Uterus (tissue), 4 donors: ENCODE data around the gene VRK3. TPM values are rescaled to one million over a fixed set of nuclear protein-coding genes. Genes with fewer than 3 reads are reported as not detected.

Experiments used
- DNase-seq, 2 donors: peaks; one replicate each; pipeline ENCODE4 v3.0.0-alpha.2; 2019 to 2020
- H3K27ac ChIP-seq, 2 donors: fragments of 200-600 bp; sonication (generic); 1 replicate in 1 of 2; 2 replicates in 1 of 2; pipeline ENCODE4 v1.5.1; 2016 to 2018
- H3K27me3 ChIP-seq, 2 donors: fragments of 200-600 bp; sonication (generic); one replicate each; pipeline ENCODE4 v1.5.1; 2018 to 2019; ENCODE audit warnings: control low read depth in 1 of 2
- H3K36me3 ChIP-seq, 2 donors: fragments of 200-600 bp; sonication (generic); one replicate each; pipeline ENCODE4 v1.5.1; 2019; ENCODE audit warnings: control low read depth in 1 of 2
- H3K4me1 ChIP-seq, 2 donors: fragments of 200-600 bp; sonication (generic); one replicate each; pipeline ENCODE4 v1.5.1; 2018 to 2019; ENCODE audit warnings: control low read depth in 1 of 2
- H3K4me3 ChIP-seq, 2 donors: fragments of 200-600 bp; sonication (generic); 1 replicate in 1 of 2; 2 replicates in 1 of 2; pipeline ENCODE4 v1.5.1; 2018 to 2019; ENCODE audit warnings: mild to moderate bottlenecking in 1 of 2
- H3K9me3 ChIP-seq, 2 donors: fragments of 200-600 bp; sonication (generic); one replicate each; pipeline ENCODE4 v1.5.1; 2019; ENCODE audit warnings: control low read depth in 1 of 2
- CTCF ChIP-seq, 4 experiments: fragments of 200-600 bp in 2 of 4; fragments of 450-650 bp in 2 of 4; sonication (generic) in 2 of 4; IDR thresholded peaks; one replicate each; pipeline ENCODE4 v1.5.1; 2016 to 2019; ENCODE audit warnings: antibody characterized with exemption in 4 of 4, mild to moderate bottlenecking in 2 of 4, moderate library complexity in 1 of 4
- POLR2A ChIP-seq, 2 donors: fragments of 450-650 bp; IDR thresholded peaks; one replicate each; pipeline ENCODE4 v1.6.1; 2016; ENCODE audit warnings: antibody characterized with exemption in 2 of 2, mild to moderate bottlenecking in 1 of 2, moderate library complexity in 1 of 2
- intact Hi-C: fragments of 100-400 bp; cut with DNase I; formaldehyde crosslinking; loops from one replicate; pipeline ENCODE4 v1.15.1; 2023; ENCODE audit warnings: low total_unique reads
- total RNA-seq, 4 donors: library from RNA; depleted of rRNA in 3 of 4; stranded (reverse); fragments of >200 nt in 3 of 4; gene quantifications; one replicate each; pipeline versions ENCODE4 v1.1.0 to v1.2.4, GENCODE V29; 2014 to 2023
- donor health status: DM: yes; HTN: yes; CAD: no.

Gene VRK3
- total RNA-seq, 4 donors from 2014 or later = 1.5 to 68.8 (median 37.1) TPM

GRCh38 chr19:49977076-49977475, 48.1 kb downstream of the VRK3 start:
- Histone ChIP-seq H3K27ac (no peak overlapping the region), H3K36me3 (no peaks in the 10 kb centered on the region), H3K9me3 (no peaks in the 10 kb centered on the region), H3K4me1 (no peaks in the 10 kb centered on the region), H3K27me3 (no peaks in the 10 kb centered on the region), H3K4me3 (no peak overlapping the region)
- TF ChIP-seq CTCF (IDR thresholded peaks at IDR 0.05) (no peak), POLR2A (IDR thresholded peaks at IDR 0.05) (no peak)
- intact Hi-C loops = no loop called here
- DNase-seq = no peak

GRCh38 chr19:49976496-49976895, 48.7 kb downstream of the VRK3 start:
- H3K9me3 ChIP-seq = no peaks in the 10 kb centered on the region
- H3K4me3 ChIP-seq = no peak overlapping the region
- no peak overlapping the region for H3K27ac ChIP-seq
- H3K4me1 ChIP-seq = no peaks in the 10 kb centered on the region
- no peak for DNase-seq
- TF ChIP-seq POLR2A (IDR thresholded peaks at IDR 0.05) (no peak), CTCF (IDR thresholded peaks at IDR 0.05) (no peak)
- H3K36me3 ChIP-seq = no peaks in the 10 kb centered on the region
- H3K27me3 ChIP-seq = no peaks in the 10 kb centered on the region
- intact Hi-C loops = no loop called here

- Histone ChIP-seq H3K27me3 (no peaks in the 10 kb centered on the region), H3K9me3 (no peaks in the 10 kb centered on the region), H3K36me3 (no peaks in the 10 kb centered on the region), H3K4me3 (no peak overlapping the region), H3K27ac (no peak overlapping the region), H3K4me1 (no peaks in the 10 kb centered on the region)
- no peak for DNase-seq
- intact Hi-C loops = no loop called here
- TF ChIP-seq POLR2A (IDR thresholded peaks at IDR 0.05) = no peak
- no peak for TF ChIP-seq CTCF (IDR thresholded peaks at IDR 0.05)
Measured at GRCh38 chr19:49975051-49975450, 50.1 kb downstream of the VRK3 start.

GRCh38 chr19:49973987-49974386, 51.2 kb downstream of the VRK3 start:
- no peaks in the 10 kb centered on the region for H3K4me1 ChIP-seq
- H3K4me3 ChIP-seq = no peak overlapping the region
- no peaks in the 10 kb centered on the region for H3K36me3 ChIP-seq
- intact Hi-C loops = no loop called here
- no peak for TF ChIP-seq CTCF (IDR thresholded peaks at IDR 0.05)
- no peak for TF ChIP-seq POLR2A (IDR thresholded peaks at IDR 0.05)
- H3K27ac ChIP-seq = no peak overlapping the region
- H3K9me3 ChIP-seq = no peaks in the 10 kb centered on the region
- peaks cover 0 to 2% of the 10 kb centered on the region in 2 donors for H3K27me3 ChIP-seq
- no peak for DNase-seq

GRCh38 chr19:49972841-49973240, 52.3 kb downstream of the VRK3 start:
- intact Hi-C loops = no loop called here
- Histone ChIP-seq H3K27ac (no peak overlapping the region), H3K36me3 (no peaks in the 10 kb centered on the region), H3K4me3 (no peak overlapping the region), H3K27me3 (peaks cover 0 to 12% of the 10 kb centered on the region in 2 donors), H3K9me3 (no peaks in the 10 kb centered on the region), H3K4me1 (no peaks in the 10 kb centered on the region)
- no peak for DNase-seq
- TF ChIP-seq POLR2A (IDR thresholded peaks at IDR 0.05) = no peak
- TF ChIP-seq CTCF (IDR thresholded peaks at IDR 0.05) = no peak
